SK-N-SH treated with all-trans-retinoic acid at 6 μM for 48 hours (cell line): Measurements from ENCODE around the gene TMEM207.

Source experiments
- ATAC-seq: fragments of 200-7000 bp; cut with Tn5 transposase; 3 replicates; pipeline ENCODE4 v1.9.1; 2020; ENCODE audit warnings: mild to moderate bottlenecking, moderate library complexity
- ARNTL ChIP-seq: fragments of 450-650 bp; formaldehyde crosslinking; IDR thresholded peaks from 2 replicates; pipeline ENCODE4 v1.5.0; 2020; ENCODE audit warnings: low read depth, mild to moderate bottlenecking, moderate library complexity, borderline replicate concordance
- BACH2 ChIP-seq: fragments of 250-450 bp; sonication (Bioruptor Pico); IDR thresholded peaks from 2 replicates; pipeline ENCODE4 v1.9.0; 2021; ENCODE audit warnings: mild to moderate bottlenecking, borderline replicate concordance
- CREB5 ChIP-seq: fragments of 250-450 bp; sonication (Bioruptor Pico); IDR thresholded peaks from 2 replicates; pipeline ENCODE4 v1.5.1; 2020; ENCODE audit warnings: low read depth, mild to moderate bottlenecking, moderate library complexity
- CSDC2 ChIP-seq: fragments of 250-450 bp; sonication (Bioruptor Pico); IDR thresholded peaks from 2 replicates; pipeline ENCODE4 v1.5.0; 2020; ENCODE audit warnings: mild to moderate bottlenecking, moderate library complexity
- CSRNP3 ChIP-seq: fragments of 250-450 bp; sonication (Bioruptor Pico); IDR thresholded peaks from 2 replicates; pipeline ENCODE4 v1.5.1; 2021; ENCODE audit warnings: mild to moderate bottlenecking, moderate library complexity
- GLIS3 ChIP-seq: fragments of 250-450 bp; sonication (Bioruptor Pico); IDR thresholded peaks from 2 replicates; pipeline ENCODE4 v1.5.0; 2020; ENCODE audit warnings: mild to moderate bottlenecking, moderate library complexity
- ISL1 ChIP-seq: fragments of 250-450 bp; sonication (Bioruptor Pico); IDR thresholded peaks from 2 replicates; pipeline ENCODE4 v2.1.2; 2022; ENCODE audit warnings: mild to moderate bottlenecking, moderate library complexity
- PATZ1 ChIP-seq: fragments of 250-450 bp; sonication (Bioruptor Pico); IDR thresholded peaks from 2 replicates; pipeline ENCODE4 v1.8.0; 2020; ENCODE audit warnings: mild to moderate bottlenecking, moderate library complexity, borderline replicate concordance
- POU6F1 ChIP-seq: fragments of 250-450 bp; sonication (Bioruptor Pico); IDR thresholded peaks from 2 replicates; pipeline ENCODE4 v1.8.0; 2021; ENCODE audit warnings: low read depth, mild to moderate bottlenecking, moderate library complexity, borderline replicate concordance
- PPARA ChIP-seq: fragments of 250-450 bp; sonication (Bioruptor Pico); IDR thresholded peaks from 2 replicates; pipeline ENCODE4 v1.5.0; 2020; ENCODE audit warnings: mild to moderate bottlenecking, borderline replicate concordance
- RARB ChIP-seq: fragments of 250-450 bp; sonication (Bioruptor Pico); IDR thresholded peaks from 2 replicates; pipeline ENCODE4 v1.8.0; 2021; ENCODE audit warnings: mild to moderate bottlenecking, moderate library complexity
- SNAI2 ChIP-seq: fragments of 250-450 bp; sonication (Bioruptor Pico); IDR thresholded peaks from 2 replicates; pipeline ENCODE4 v1.5.0; 2020; ENCODE audit warnings: mild to moderate bottlenecking, moderate library complexity
- TCF4 ChIP-seq: fragments of 250-450 bp; sonication (Bioruptor Pico); IDR thresholded peaks from 2 replicates; pipeline ENCODE4 v1.8.0; 2021; ENCODE audit warnings: mild to moderate bottlenecking, moderate library complexity, borderline replicate concordance
- TOX ChIP-seq: fragments of 250-450 bp; sonication (Bioruptor Pico); IDR thresholded peaks from 2 replicates; pipeline ENCODE4 v1.8.0; 2021; ENCODE audit warnings: mild to moderate bottlenecking, moderate library complexity, borderline replicate concordance
- TSHZ2 ChIP-seq: fragments of 250-450 bp; sonication (Bioruptor Pico); IDR thresholded peaks from 2 replicates; pipeline ENCODE4 v1.5.0; 2020; ENCODE audit warnings: mild to moderate bottlenecking, moderate library complexity
- ZC3H10 ChIP-seq: fragments of 250-450 bp; sonication (Bioruptor Pico); IDR thresholded peaks from 2 replicates; pipeline ENCODE4 v1.5.1; 2021; ENCODE audit warnings: mild to moderate bottlenecking, moderate library complexity
- ZFP3 ChIP-seq: fragments of 250-450 bp; sonication (Bioruptor Pico); IDR thresholded peaks from 2 replicates; pipeline ENCODE4 v1.5.0; 2020; ENCODE audit warnings: mild to moderate bottlenecking, moderate library complexity
- ZFP30 ChIP-seq: fragments of 450-650 bp; formaldehyde crosslinking; IDR thresholded peaks from 2 replicates; pipeline ENCODE4 v1.5.0; 2022; ENCODE audit warnings: mild to moderate bottlenecking, moderate library complexity
- ZNF565 ChIP-seq: fragments of 450-650 bp; formaldehyde crosslinking; conservative IDR thresholded peaks from 2 replicates; pipeline ENCODE4 v1.5.0; 2020; ENCODE audit warnings: low read depth, mild to moderate bottlenecking, moderate library complexity
- ZNF70 ChIP-seq: fragments of 450-650 bp; formaldehyde crosslinking; IDR thresholded peaks from 2 replicates; pipeline ENCODE4 v1.5.0; 2020; ENCODE audit warnings: mild to moderate bottlenecking, moderate library complexity
- ZNF8 ChIP-seq: fragments of 450-650 bp; formaldehyde crosslinking; IDR thresholded peaks from 2 replicates; pipeline ENCODE4 v1.5.0; 2020; ENCODE audit warnings: mild to moderate bottlenecking, moderate library complexity

TMEM207 gene

GRCh38 chr3:190429681-190430080, 20.0 kb downstream of the TMEM207 start:
- no peak for TF ChIP-seq ZC3H10 (CRISPR knock-in tag)
- no peak for TF ChIP-seq CSRNP3 (CRISPR knock-in tag)
- ATAC-seq: no peak

GRCh38 chr3:190426806-190427507, 22.7 kb downstream of the TMEM207 start:
- ATAC-seq: no peak
- TF ChIP-seq PATZ1 (CRISPR knock-in tag) (no peak), ZNF8 (CRISPR knock-in tag) (no peak), POU6F1 (CRISPR knock-in tag) (no peak), ARNTL (CRISPR knock-in tag) (no peak), SNAI2 (no peak), GLIS3 (CRISPR knock-in tag) (no peak), RARB (CRISPR knock-in tag) (no peak), CSRNP3 (CRISPR knock-in tag) (no peak), CSDC2 (CRISPR knock-in tag) (no peak), ISL1 (no peak), ZNF70 (CRISPR knock-in tag) (no peak), TOX (CRISPR knock-in tag) (no peak), CREB5 (no peak), ZFP30 (CRISPR knock-in tag) (no peak), TCF4 (CRISPR knock-in tag) (no peak), PPARA (no peak), ZNF565 (CRISPR knock-in tag) (no peak), BACH2 (CRISPR knock-in tag) (no peak), TSHZ2 (no peak)
- TF ChIP-seq, all 23 proteins: peak for 0

- TF ChIP-seq ZNF8 (CRISPR knock-in tag): no peak
- TF ChIP-seq ISL1: no peak
- TF ChIP-seq CSRNP3 (CRISPR knock-in tag): no peak
- TF ChIP-seq ZFP3 (CRISPR knock-in tag): no peak
- no peak for TF ChIP-seq TCF4 (CRISPR knock-in tag)
- TF ChIP-seq CSDC2 (CRISPR knock-in tag): no peak
- no peak for ATAC-seq
These were observed 23.9 kb downstream of the TMEM207 start for GRCh38 chr3:190425833-190426232.
